GM21390 (cell line): Measurements from ENCODE around the gene TPRG1L.

Experiments
- ATAC-seq: cut with Tn5 transposase; IDR thresholded peaks from one replicate; pipeline ENCODE4 v1.9.1; 2021; ENCODE audit not compliant: unreplicated experiment

The TPRG1L gene

GRCh38 chr1:3677484-3677883 lies 52.7 kb downstream of the TPRG1L start:
- peak; percentile 2 for ATAC-seq

- no peak for ATAC-seq
Observed at GRCh38 chr1:3678361-3679097, 53.7 kb downstream of the TPRG1L start.

GRCh38 chr1:3679098-3679555 lies 54.3 kb downstream of the TPRG1L start:
- no peak for ATAC-seq
